ENCODE measurements around the gene SPRED1.

Gene SPRED1

GRCh38 chr15:38211249-38211648, 41.4 kb upstream of the SPRED1 start:
- no peaks in the 10 kb centered on the region; the same call in 1 of the 2 replicates for H3K4me1 ChIP-seq
- TF ChIP-seq CTCF (IDR thresholded peaks at IDR 0.05; ENCODE audit: low read depth, low read length) = no peak
- peaks cover 1% of the 10 kb centered on the region; the same call in 1 of the 2 replicates for H3K27me3 ChIP-seq
- DNase-seq = no peak
- H3K36me3 ChIP-seq = no peaks in the 10 kb centered on the region
- no peaks in the 10 kb centered on the region for H3K9me3 ChIP-seq
- H3K4me3 ChIP-seq (ENCODE audit: low read depth, low read length) = no peak overlapping the region

- H3K9me3 ChIP-seq = no peaks in the 10 kb centered on the region
- no peaks in the 10 kb centered on the region for H3K27me3 ChIP-seq
- no peaks in the 10 kb centered on the region for H3K36me3 ChIP-seq
- H3K4me1 ChIP-seq = no peaks in the 10 kb centered on the region; the same call in 1 of the 2 replicates
- H3K4me3 ChIP-seq (ENCODE audit: low read depth, low read length) = no peak overlapping the region
- no peak for DNase-seq
- TF ChIP-seq CTCF (IDR thresholded peaks at IDR 0.05; ENCODE audit: low read depth, low read length) = no peak
Observed at GRCh38 chr15:38211811-38212210, 40.8 kb upstream of the SPRED1 start.

- H3K4me3 ChIP-seq (ENCODE audit: low read depth, low read length) = no peak overlapping the region
- H3K4me1 ChIP-seq = no peaks in the 10 kb centered on the region
- TF ChIP-seq CTCF (IDR thresholded peaks at IDR 0.05; ENCODE audit: low read depth, low read length) = no peak
- no peaks in the 10 kb centered on the region for H3K27me3 ChIP-seq
- no peak for DNase-seq
- no peaks in the 10 kb centered on the region for H3K9me3 ChIP-seq
- H3K36me3 ChIP-seq = no peaks in the 10 kb centered on the region
Observed at GRCh38 chr15:38212729-38213351, 39.8 kb upstream of the SPRED1 start.

- no peaks in the 10 kb centered on the region for H3K27me3 ChIP-seq
- no peak for TF ChIP-seq CTCF (IDR thresholded peaks at IDR 0.05; ENCODE audit: low read depth, low read length)
- H3K36me3 ChIP-seq = no peaks in the 10 kb centered on the region
- no peaks in the 10 kb centered on the region for H3K4me1 ChIP-seq
- no peaks in the 10 kb centered on the region for H3K9me3 ChIP-seq
- DNase-seq = no peak
- no peak overlapping the region for H3K4me3 ChIP-seq (ENCODE audit: low read depth, low read length)
Observed at GRCh38 chr15:38213356-38213755, 39.3 kb upstream of the SPRED1 start.

- DNase-seq = no peak
- TF ChIP-seq CTCF (IDR thresholded peaks at IDR 0.05; ENCODE audit: low read depth, low read length) = no peak
- Histone ChIP-seq H3K9me3 (no peaks in the 10 kb centered on the region), H3K4me3 (ENCODE audit: low read depth, low read length) (no peak overlapping the region), H3K4me1 (0 out of 2 replicates have a peak, but pooled peaks cover under 1% of the 10 kb centered on the region), H3K27me3 (no peaks in the 10 kb centered on the region), H3K36me3 (no peaks in the 10 kb centered on the region)
Observed at GRCh38 chr15:38215707-38216106, 36.9 kb upstream of the SPRED1 start.

GRCh38 chr15:38216763-38217162, 35.9 kb upstream of the SPRED1 start:
- peaks cover 4% of the 10 kb centered on the region; the same call in 1 of the 2 replicates for H3K4me1 ChIP-seq
- no peak overlapping the region for H3K4me3 ChIP-seq (ENCODE audit: low read depth, low read length)
- H3K36me3 ChIP-seq = no peaks in the 10 kb centered on the region
- no peaks in the 10 kb centered on the region for H3K9me3 ChIP-seq
- no peaks in the 10 kb centered on the region for H3K27me3 ChIP-seq
- no peak for TF ChIP-seq CTCF (IDR thresholded peaks at IDR 0.05; ENCODE audit: low read depth, low read length)
- no peak for DNase-seq
